Neuronal stem cell (in vitro differentiated cells): ENCODE data around the gene RNF123.

Experiments
- DNase-seq: peaks from one replicate; pipeline ENCODE4 v3.0.0-alpha.2; 2013; ENCODE audit warnings: low spot score
- H2AFZ ChIP-seq: one replicate; pipeline ENCODE4 v1.6.1; 2013; ENCODE audit warnings: mild to moderate bottlenecking, low read length, inconsistent platforms
- H2AK5ac ChIP-seq: 2 replicates; pipeline ENCODE4 v1.6.1; 2013; ENCODE audit warnings: low read depth, mild to moderate bottlenecking, inconsistent platforms, low read length, moderate library complexity, mixed read lengths
- H2BK120ac ChIP-seq: 2 replicates; pipeline ENCODE4 v1.6.1; 2013; ENCODE audit warnings: low read depth, mild to moderate bottlenecking, inconsistent platforms, low read length, moderate library complexity, mixed read lengths
- H2BK12ac ChIP-seq: one replicate; pipeline ENCODE4 v1.6.1; 2013; ENCODE audit warnings: low read length, inconsistent platforms
- H2BK15ac ChIP-seq: 2 replicates; pipeline ENCODE4 v1.6.1; 2013; ENCODE audit warnings: mild to moderate bottlenecking, low read length, inconsistent platforms, mixed read lengths
- H2BK5ac ChIP-seq: one replicate; pipeline ENCODE4 v1.6.1; 2013; ENCODE audit warnings: inconsistent platforms, mild to moderate bottlenecking, low read length, moderate library complexity
- H3K14ac ChIP-seq: one replicate; pipeline ENCODE4 v1.6.1; 2013; ENCODE audit warnings: low read length, inconsistent platforms
- H3K18ac ChIP-seq: 2 replicates; pipeline ENCODE4 v1.6.1; 2013; ENCODE audit warnings: low read length, inconsistent platforms
- H3K23ac ChIP-seq: 2 replicates; pipeline ENCODE4 v1.6.1; 2013; ENCODE audit warnings: low read depth, mild to moderate bottlenecking, mixed read lengths, low read length, inconsistent platforms; ENCODE audit not compliant: poor library complexity
- H3K27ac ChIP-seq: replicated peaks from 3 replicates; pipeline ENCODE4 v1.5.1; 2013; ENCODE audit warnings: low read length, inconsistent platforms
- H3K27me3 ChIP-seq, 3 experiments: 2 replicates each; pipeline ENCODE4 v1.6.1; 2013; ENCODE audit warnings: low read length in 3 of 3, mild to moderate bottlenecking in 2 of 3, inconsistent platforms in 1 of 3, low read depth in 1 of 3, mixed read lengths in 1 of 3, moderate library complexity in 1 of 3; ENCODE audit not compliant: control insufficient read depth in 3 of 3, insufficient read depth in 3 of 3
- H3K36me3 ChIP-seq, 2 donors: replicated peaks in 1 of 2; 2 replicates each; pipeline ENCODE4 v1.6.1; 2013; ENCODE audit warnings: low read length in 2 of 2; ENCODE audit not compliant: control insufficient read depth in 2 of 2, insufficient read depth in 2 of 2
- H3K4ac ChIP-seq: 2 replicates; pipeline ENCODE4 v1.6.1; 2013; ENCODE audit warnings: inconsistent platforms, mild to moderate bottlenecking, low read length, moderate library complexity
- H3K4me1 ChIP-seq, 2 donors: 1 replicate in 1 of 2; 2 replicates in 1 of 2; pipeline ENCODE4 v1.6.1; 2013; ENCODE audit warnings: low read length in 2 of 2, low read depth in 1 of 2; ENCODE audit not compliant: control insufficient read depth in 2 of 2, insufficient read depth in 1 of 2
- H3K4me2 ChIP-seq: one replicate; pipeline ENCODE4 v1.6.1; 2013; ENCODE audit warnings: mild to moderate bottlenecking, low read length, inconsistent platforms; ENCODE audit not compliant: insufficient read depth, poor library complexity, severe bottlenecking
- H3K4me3 ChIP-seq, 2 donors: 2 replicates each; pipeline ENCODE4 v1.5.1; 2013; ENCODE audit warnings: low read length in 2 of 2, mild to moderate bottlenecking in 2 of 2, inconsistent platforms in 1 of 2, moderate library complexity in 1 of 2
- H3K79me1 ChIP-seq: one replicate; pipeline ENCODE4 v1.6.1; 2013; ENCODE audit warnings: low read depth, mild to moderate bottlenecking, inconsistent platforms, low read length, moderate library complexity
- H3K9ac ChIP-seq: one replicate; pipeline ENCODE4 v1.6.1; 2013; ENCODE audit warnings: mild to moderate bottlenecking, low read depth, low read length, inconsistent platforms; ENCODE audit not compliant: poor library complexity
- H3K9me3 ChIP-seq, 2 donors: replicated peaks in 1 of 2; 2 replicates each; pipeline versions ENCODE3 to v1.6.1; 2013; ENCODE audit warnings: low read length in 2 of 2, mild to moderate bottlenecking in 2 of 2, inconsistent platforms in 1 of 2, low read depth in 1 of 2, mixed read lengths in 1 of 2, moderate library complexity in 1 of 2; ENCODE audit not compliant: control insufficient read depth in 2 of 2, insufficient read depth in 1 of 2
- H4K8ac ChIP-seq: one replicate; pipeline ENCODE4 v1.6.1; 2013; ENCODE audit warnings: low read depth, mild to moderate bottlenecking, inconsistent platforms, low read length, moderate library complexity
- H4K91ac ChIP-seq: one replicate; pipeline ENCODE4 v1.6.1; 2013; ENCODE audit warnings: low read length, low read depth, mild to moderate bottlenecking, inconsistent platforms; ENCODE audit not compliant: poor library complexity
- WGBS, 2 donors: extraction: QIAGEN DNeasy Blood & Tissue Kit; methylation state at CpG; one replicate each; pipeline ENCODE4 v1.1.7; 2013; ENCODE audit warnings: missing lambda C conversion rate in 2 of 2, mixed read lengths in 1 of 2; ENCODE audit not compliant: insufficient read length in 2 of 2, insufficient replicate concordance in 1 of 2; ENCODE audit errors: extremely low coverage in 2 of 2; 5-methylcytosine and 5-hydroxymethylcytosine counted together

The RNF123 gene

GRCh38 chr3:49712166-49712565, 22.8 kb downstream of the RNF123 start:
- Histone ChIP-seq H2BK12ac (no peak overlapping the region), H3K9ac (no peak overlapping the region), H3K18ac (no peak overlapping the region), H3K4me3 (peak overlapping the region in 1 of 2 donors; percentile 47), H3K4ac (no peak overlapping the region), H2BK15ac (no peak overlapping the region), H4K8ac (no peak overlapping the region), H2BK120ac (no peak overlapping the region), H3K79me1 (peaks cover 2% of the 10 kb centered on the region), H3K4me2 (no peak overlapping the region), H3K23ac (no peak overlapping the region), H4K91ac (no peak overlapping the region), H2AFZ (no peak overlapping the region), H3K14ac (peak overlapping the region; percentile 71), H2AK5ac (peak overlapping the region; percentile 56), H2BK5ac (peak overlapping the region; percentile 39), H3K9me3 (no peaks in the 10 kb centered on the region), H3K4me1 (no peaks in the 10 kb centered on the region), H3K36me3 (peaks cover 12 to 17% of the 10 kb centered on the region in 2 donors), H3K27ac (no peak overlapping the region), H3K27me3 (no peaks in the 10 kb centered on the region)
- no peak for DNase-seq
- no CpG with 5 or more reads among the region's 11 CpGs for WGBS, 2 donors

GRCh38 chr3:49712631-49713317, 23.4 kb downstream of the RNF123 start:
- no peak overlapping the region for H3K14ac ChIP-seq
- H2BK12ac ChIP-seq = no peak overlapping the region
- H4K8ac ChIP-seq = peak overlapping the region; percentile 43
- H3K18ac ChIP-seq = no peak overlapping the region
- H2BK120ac ChIP-seq = no peak overlapping the region
- no peak overlapping the region for H3K9ac ChIP-seq
- H3K4me2 ChIP-seq = no peak overlapping the region
- no CpG with 5 or more reads among the region's 7 CpGs for whole genome bisulfite sequencing, 2 donors
- H2BK15ac ChIP-seq = no peak overlapping the region
- H2AK5ac ChIP-seq = no peak overlapping the region
- H3K4ac ChIP-seq = no peak overlapping the region
- H3K9me3 ChIP-seq = no peaks in the 10 kb centered on the region
- H3K4me3 ChIP-seq = no peak overlapping the region
- H3K4me1 ChIP-seq = no peaks in the 10 kb centered on the region
- no peak overlapping the region for H2AFZ ChIP-seq
- H3K36me3 ChIP-seq = peaks cover 12 to 23% of the 10 kb centered on the region in 2 donors
- no peak overlapping the region for H3K27ac ChIP-seq
- peaks cover 2% of the 10 kb centered on the region for H3K79me1 ChIP-seq
- no peak for DNase-seq
- no peak overlapping the region for H4K91ac ChIP-seq
- H3K27me3 ChIP-seq = no peaks in the 10 kb centered on the region
- H2BK5ac ChIP-seq = peak overlapping the region; percentile 53
- no peak overlapping the region for H3K23ac ChIP-seq

GRCh38 chr3:49713336-49714105, 24.2 kb downstream of the RNF123 start:
- WGBS, 2 donors = no CpG with 5 or more reads among the region's 25 CpGs
- Histone ChIP-seq H3K4me1 (peaks cover 0 to under 1% of the 10 kb centered on the region in 2 donors), H2BK12ac (peak overlapping the region; percentile 41), H2BK120ac (peak overlapping the region; percentile 87), H2AK5ac (peak overlapping the region; percentile 63), H2AFZ (no peak overlapping the region), H3K27ac (no peak overlapping the region), H4K91ac (no peak overlapping the region), H3K14ac (no peak overlapping the region), H2BK15ac (no peak overlapping the region), H3K4me3 (no peak overlapping the region), H4K8ac (peak overlapping the region; percentile 82), H2BK5ac (peak overlapping the region; percentile 53), H3K79me1 (peaks cover 4% of the 10 kb centered on the region), H3K36me3 (peaks cover 14 to 31% of the 10 kb centered on the region in 2 donors), H3K4me2 (no peak overlapping the region), H3K27me3 (no peaks in the 10 kb centered on the region), H3K9me3 (no peaks in the 10 kb centered on the region), H3K9ac (no peak overlapping the region), H3K4ac (peak overlapping the region; percentile 53), H3K23ac (peak overlapping the region; percentile 95), H3K18ac (peak overlapping the region; percentile 57)
- no peak for DNase-seq
